GM19193 (cell line): Measurements from ENCODE around the gene TEX38.

Experiments used
- POLR2A ChIP-seq: IDR thresholded peaks from 4 replicates; pipeline ENCODE4 v1.6.1; 2011; ENCODE audit not compliant: insufficient read depth, insufficient read length; ENCODE audit errors: extremely low read depth

The TEX38 gene

GRCh38 chr1:46650491-46650890, 21.2 kb upstream of the TEX38 start:
- TF ChIP-seq POLR2A: no peak

- no peak for TF ChIP-seq POLR2A
These were observed 19.1 kb upstream of the TEX38 start for GRCh38 chr1:46652321-46653100.

GRCh38 chr1:46653405-46653958, 18.2 kb upstream of the TEX38 start:
- no peak for TF ChIP-seq POLR2A

GRCh38 chr1:46654012-46654411, 17.6 kb upstream of the TEX38 start:
- no peak for TF ChIP-seq POLR2A

GRCh38 chr1:46655848-46656247, 15.8 kb upstream of the TEX38 start:
- no peak for TF ChIP-seq POLR2A

- TF ChIP-seq POLR2A: no peak
These were observed 15.0 kb upstream of the TEX38 start for GRCh38 chr1:46656643-46657042.

- TF ChIP-seq POLR2A: no peak
These were observed 13.9 kb upstream of the TEX38 start for GRCh38 chr1:46657775-46658174.

- no peak for TF ChIP-seq POLR2A
These were observed 12.3 kb upstream of the TEX38 start for GRCh38 chr1:46659307-46659870.

- no peak for TF ChIP-seq POLR2A
These were observed 5.7 kb upstream of the TEX38 start for GRCh38 chr1:46665983-46666382.

GRCh38 chr1:46667782-46668760, 3.6 kb upstream of the TEX38 start, which contains the start of gene ATPAF1:
ATPAF1 (minus strand) TSS chr1:46668364; CDS start chr1:46668322, 42 bp downstream.
- TF ChIP-seq POLR2A: peak; percentile 74

GRCh38 chr1:46670134-46670533, 1.5 kb upstream of the TEX38 start:
- TF ChIP-seq POLR2A: no peak

GRCh38 chr1:46672696-46673095, 1.0 kb downstream of the TEX38 start:
- TF ChIP-seq POLR2A: no peak

GRCh38 chr1:46673749-46674182, 2.1 kb downstream of the TEX38 start:
- TF ChIP-seq POLR2A: no peak

- no peak for TF ChIP-seq POLR2A
These were observed 4.1 kb downstream of the TEX38 start for GRCh38 chr1:46675549-46676314.
